GM21576 (cell line): Measurements from ENCODE around the gene PPIG.
"Not testable (repeated sequence)": the region's sequence is repeated elsewhere in the genome, so short reads cannot be mapped to it uniquely, and the experiment has no call there.

Experiments used
- ATAC-seq: cut with Tn5 transposase; IDR thresholded peaks from one replicate; pipeline ENCODE4 v1.9.1; 2021; ENCODE audit warnings: mild to moderate bottlenecking, moderate library complexity; ENCODE audit not compliant: unreplicated experiment

PPIG gene

DNA sequence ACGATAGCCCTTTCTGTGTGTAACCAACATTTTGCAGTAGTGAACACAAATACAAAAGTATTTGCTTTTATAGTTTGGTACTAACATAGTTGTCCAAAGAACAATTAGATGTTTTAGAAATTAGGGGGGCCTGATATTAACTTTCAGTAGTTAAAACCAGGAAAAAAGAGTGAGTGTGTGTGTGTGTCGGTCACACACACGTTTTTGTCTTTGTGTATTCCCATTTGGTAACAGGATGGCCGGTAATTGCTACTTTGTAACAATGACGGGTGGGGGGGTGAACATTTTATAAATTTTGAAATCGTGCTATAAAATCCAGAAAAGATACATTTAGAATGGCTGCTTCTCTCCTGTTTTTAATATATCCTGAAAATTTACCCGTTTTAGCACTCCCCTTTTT, 1.5 kb downstream of the PPIG start:
- no peak for ATAC-seq

DNA sequence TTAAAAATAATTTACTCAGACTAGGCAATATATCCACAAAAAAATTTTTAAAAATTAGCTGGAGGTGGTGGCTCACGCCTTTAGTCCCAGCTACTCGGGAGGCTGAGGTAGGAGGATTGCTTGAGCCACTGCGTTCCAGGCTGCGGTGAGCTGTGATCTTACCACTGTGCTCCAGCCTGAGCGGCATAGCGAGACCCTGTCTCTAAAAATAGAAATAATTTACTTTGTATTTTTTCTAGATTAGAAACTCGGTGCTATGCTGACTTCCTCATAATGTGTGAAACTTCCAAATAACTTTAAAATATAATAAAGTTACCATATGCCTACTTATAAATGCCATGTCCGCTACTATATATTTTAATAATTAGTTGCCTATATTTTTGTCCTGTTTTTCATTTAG, 6.7 kb downstream of the PPIG start:
- no peak for ATAC-seq

DNA sequence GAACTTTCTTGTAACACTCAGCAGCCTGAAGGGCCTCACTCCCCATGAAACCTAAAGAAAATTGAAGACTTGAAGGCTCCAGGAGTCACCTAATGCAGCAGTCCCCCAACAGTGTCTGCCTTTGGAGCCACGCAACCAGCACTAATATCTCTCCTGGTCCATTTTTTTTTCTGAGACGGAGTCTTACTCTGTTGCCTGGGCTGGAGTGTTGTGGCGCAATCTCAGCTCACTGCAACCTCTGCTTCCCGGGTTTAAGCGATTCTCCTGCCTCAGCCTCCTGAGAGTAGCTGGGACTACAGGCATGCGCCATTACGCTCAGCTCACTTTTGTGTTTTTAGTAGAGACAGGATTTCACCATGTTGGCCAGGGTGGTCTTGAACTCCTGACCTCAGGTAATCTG, 12.4 kb downstream of the PPIG start:
- ATAC-seq: not testable (repeated sequence)

DNA sequence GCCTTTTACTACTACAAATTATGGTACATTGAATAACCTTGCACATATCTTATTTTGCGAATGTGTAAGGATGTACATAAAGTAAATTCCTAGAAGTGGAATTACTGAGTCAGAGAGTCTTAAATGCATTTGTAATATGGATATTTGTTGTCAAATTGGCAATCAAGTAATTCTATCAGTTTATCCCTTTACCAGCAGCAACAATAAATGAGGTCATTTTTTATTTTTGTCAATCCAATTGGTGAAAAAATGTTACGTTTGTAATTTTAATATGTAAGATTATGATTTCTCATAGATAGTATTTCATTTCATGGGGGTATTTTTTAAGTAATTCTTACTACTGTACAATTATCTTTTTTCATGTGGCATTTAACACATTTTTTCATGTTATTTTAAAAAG, 14.8 kb downstream of the PPIG start:
- no peak for ATAC-seq

DNA sequence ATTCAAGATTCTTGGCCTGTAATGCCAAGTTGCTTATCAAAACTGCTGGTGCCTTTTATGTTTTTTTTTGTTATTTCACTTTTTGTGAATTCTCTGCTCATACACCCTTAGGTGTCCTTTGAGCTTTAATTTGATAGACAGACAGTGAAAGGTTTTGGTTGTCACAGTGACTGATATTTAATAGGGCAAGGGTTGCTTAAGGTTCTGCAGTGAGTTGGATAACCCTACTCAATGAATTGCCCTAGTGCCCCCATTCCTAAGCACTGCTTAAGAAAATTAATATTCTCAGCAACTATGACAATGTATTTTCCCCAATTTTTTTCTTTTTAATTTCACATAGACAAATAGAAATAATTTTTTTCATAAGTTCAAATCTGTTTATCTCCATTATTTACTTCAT, 15.4 kb downstream of the PPIG start:
- ATAC-seq: no peak

DNA sequence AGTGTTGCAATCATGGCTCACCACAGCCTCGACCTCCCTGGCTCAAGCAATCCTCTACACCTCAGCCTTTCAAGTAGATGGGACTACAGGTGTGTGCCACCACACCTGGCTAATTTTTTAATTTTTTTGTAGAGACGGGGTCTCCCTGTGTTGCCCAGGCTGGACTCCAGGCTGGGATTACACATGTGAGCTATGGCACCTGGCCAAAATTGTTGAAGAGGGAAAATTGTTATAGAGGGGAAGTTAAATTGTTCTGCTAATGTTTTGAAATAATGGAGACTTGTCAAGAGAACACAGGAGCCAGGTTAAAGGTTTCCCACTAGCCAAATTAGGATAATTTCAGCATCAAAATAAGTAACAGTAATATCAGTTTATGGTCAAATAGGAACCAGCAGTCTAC, 25.1 kb downstream of the PPIG start:
- ATAC-seq: no peak

DNA sequence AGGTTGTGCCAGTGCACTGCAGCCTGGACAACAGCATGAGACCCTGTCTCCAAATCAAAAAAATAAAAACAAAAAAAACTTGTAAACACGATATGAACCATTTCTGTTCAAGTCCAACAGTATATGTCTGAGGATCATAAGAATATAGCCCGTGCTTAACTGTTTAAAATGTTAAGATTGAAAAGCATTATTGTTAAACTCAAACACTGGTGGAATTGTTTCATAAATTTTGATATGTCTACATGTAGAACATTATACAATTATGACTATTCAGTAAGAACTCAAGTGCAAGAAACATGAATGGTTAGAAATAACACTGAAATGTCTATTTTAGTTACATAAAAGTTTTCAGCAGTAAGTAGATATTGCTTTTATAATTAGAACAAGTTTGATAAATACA, 29.7 kb downstream of the PPIG start:
- ATAC-seq: no peak

DNA sequence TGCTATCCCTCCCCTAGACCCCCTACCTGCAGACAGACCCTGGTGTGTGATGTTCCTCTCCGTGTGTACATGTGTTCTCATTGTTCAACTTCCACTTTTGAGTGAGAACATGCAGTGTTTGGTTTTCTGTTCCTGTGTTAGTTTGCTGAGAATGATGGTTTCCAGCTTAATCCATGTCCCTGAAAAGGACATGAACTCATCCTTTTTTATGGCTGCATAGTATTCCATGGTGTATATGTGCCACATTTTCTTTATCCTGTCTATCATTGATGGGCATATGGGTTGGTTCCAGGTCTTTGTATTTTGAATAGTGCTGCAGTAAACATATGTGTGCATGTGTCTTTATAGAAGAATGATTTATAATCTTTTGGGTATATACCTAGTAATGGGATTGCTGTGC, 31.8 kb downstream of the PPIG start:
- ATAC-seq: not testable (repeated sequence)

DNA sequence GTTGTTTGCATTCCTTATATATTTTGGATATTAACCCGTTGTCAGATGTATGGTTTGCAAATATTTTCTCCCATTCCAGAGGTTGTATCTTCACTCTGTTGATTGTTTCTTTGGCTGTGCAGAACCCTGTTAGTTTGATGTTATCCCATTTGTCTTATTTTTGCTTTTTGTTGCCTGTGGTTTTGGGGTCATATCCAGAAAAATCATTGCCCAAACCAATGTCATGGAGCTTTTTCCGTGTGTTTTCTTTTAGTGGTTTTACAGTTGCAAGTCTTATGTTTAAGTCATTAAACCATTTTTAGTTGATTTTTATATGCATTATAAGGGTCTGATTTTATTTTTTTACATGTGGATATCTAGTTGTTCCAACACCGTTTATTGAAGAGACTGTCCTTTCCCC, 35.8 kb downstream of the PPIG start:
- ATAC-seq: no peak

DNA sequence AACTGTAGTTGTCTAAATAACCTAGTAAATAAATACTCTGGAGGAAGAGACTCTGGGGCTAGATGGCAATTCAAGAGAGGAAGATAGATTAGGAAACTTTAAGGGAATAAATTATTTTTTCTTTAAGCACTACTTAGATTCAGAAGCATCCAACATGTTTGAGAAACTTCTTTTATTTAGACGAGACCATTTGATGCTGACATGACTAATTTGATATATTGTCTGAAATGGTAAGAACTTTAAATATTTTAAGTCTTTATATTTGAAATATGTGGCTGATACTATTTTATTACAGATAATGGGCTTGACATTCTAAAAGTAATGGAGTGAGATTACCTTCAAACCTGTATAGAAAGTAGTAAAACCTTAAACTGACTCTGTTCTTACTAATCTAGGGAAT, 36.4 kb downstream of the PPIG start:
- ATAC-seq: no peak

DNA sequence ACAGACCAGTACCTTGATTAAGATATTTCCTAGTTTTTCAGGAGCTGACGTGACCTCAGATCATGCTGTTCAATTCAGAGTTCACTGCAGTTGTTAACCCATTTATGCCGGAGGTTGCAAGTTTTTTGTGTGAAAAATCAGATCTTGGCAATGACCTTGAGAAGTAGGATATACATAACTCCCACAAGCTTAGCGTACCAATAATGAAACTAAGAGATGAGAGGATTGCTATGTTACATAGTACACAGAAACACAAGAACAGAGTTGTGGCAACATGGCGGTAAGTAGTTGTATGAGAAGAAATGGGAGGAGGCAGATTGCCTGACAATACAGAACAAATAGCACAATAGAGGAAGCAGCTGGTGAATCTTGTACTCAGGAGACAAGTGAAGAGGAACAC, 39.1 kb downstream of the PPIG start:
- ATAC-seq: no peak

DNA sequence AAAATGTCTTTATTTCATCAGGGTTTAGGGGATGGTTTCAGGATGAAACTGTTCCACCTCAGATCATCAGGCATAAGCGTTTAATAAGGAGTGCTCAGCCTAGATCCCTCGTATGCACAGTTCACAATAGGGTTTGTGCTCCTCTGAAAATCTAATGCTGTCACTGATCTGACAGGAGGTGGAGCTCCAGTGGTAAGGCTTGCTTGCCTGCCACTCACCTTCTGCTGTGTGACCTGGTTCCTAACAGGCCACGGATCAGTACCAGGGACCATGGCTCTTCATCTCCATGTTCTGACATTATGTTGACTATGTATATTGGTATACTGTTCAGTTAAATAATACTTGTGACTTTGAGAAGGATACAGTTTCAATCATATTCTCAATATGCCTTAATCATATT, 41.6 kb downstream of the PPIG start:
- ATAC-seq: no peak

DNA sequence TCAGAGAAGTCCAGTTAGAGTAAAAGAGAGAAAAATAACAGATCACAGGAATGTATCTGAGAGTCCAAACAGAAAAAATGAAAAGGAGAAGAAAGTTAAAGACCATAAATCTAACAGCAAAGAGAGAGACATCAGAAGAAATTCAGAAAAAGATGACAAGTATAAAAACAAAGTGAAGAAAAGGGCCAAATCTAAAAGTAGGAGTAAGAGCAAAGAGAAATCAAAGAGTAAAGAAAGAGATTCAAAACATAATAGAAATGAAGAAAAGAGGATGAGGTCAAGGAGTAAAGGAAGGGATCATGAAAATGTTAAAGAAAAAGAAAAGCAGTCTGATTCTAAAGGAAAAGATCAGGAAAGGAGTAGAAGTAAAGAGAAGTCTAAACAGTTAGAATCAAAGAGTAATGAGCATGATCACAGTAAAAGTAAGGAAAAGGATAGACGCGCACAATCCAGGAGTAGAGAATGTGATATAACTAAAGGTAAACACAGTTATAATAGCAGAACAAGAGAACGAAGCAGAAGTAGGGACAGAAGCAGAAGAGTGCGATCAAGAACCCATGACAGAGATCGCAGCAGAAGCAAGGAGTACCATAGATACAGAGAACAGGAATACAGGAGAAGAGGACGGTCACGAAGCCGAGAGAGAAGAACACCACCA, 52.4 kb downstream of the PPIG start:
- no peak for ATAC-seq

DNA sequence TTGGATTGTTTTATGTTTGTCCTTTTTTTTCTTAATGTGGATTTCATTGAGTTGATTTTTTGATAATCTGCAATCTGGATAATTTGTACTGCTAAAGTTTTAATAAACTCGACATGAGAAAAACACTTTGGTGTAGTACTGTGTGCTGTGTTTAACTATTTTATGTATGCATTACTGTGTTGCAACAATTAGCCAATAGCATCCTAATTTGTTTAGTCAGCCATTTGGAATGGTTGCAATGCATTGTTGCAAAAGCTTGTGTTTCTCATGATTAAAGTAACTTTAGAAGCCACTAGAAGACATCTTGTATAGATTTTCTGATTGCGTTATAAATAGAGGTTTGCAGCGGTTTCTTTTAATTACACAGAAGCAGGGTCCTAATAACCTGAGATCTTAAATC, 53.5 kb downstream of the PPIG start:
- ATAC-seq: no peak

DNA sequence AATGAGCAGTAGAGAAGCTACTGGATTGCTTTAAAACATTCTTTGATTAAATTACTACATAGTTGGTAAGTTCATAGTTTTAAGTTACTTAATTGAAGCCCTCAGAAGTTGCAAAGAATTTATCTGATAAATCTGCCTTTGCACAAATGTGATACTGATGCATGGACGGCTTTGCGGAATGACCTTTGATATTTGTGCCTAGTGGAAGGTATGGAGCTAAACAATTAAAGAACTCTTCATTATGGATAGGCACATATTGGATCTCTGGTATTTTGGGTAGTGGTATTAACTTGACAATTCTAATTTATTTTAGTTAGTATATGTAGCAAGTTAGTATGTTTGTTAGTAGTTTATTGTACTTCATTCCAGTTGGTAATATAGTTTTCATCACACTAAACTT, 56.0 kb downstream of the PPIG start:
- ATAC-seq: no peak

DNA sequence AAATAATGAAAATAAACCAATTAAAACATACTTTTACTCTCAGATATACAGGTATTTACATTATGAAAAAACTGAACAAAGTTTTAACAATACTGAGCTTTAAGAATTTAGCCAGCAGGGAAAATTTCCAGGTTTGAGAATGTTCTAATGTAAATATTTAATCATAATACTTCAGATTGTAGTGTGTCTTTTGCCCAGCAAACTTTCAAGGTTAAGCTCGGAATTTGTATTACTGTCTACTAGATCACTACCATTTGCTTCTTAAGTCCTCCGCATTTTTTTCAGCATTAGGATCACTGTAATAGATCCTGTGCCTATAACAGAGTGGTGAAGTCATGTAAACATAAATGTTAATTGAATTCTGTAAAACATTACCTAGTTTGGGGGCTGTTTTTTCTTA, 57.3 kb downstream of the PPIG start:
- ATAC-seq: no peak

DNA sequence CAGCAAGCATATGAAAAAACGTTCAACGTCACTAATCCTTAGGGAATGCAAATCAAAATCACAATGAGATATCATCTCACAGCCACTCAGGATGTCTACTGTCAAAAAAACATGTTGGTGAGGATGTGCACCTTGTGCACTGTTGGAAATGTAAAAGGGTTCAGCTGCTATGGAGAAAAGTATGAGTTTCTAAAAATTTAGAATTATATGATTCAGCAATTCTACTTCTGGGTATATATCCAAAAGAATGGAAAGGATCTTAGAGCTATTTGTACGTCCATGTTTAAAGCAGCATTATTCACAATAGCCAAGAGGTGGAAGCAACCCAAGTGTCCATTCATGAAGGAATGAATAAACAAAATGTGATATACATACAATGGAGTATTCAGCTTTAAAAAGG, 60.0 kb downstream of the PPIG start:
- ATAC-seq: no peak

DNA sequence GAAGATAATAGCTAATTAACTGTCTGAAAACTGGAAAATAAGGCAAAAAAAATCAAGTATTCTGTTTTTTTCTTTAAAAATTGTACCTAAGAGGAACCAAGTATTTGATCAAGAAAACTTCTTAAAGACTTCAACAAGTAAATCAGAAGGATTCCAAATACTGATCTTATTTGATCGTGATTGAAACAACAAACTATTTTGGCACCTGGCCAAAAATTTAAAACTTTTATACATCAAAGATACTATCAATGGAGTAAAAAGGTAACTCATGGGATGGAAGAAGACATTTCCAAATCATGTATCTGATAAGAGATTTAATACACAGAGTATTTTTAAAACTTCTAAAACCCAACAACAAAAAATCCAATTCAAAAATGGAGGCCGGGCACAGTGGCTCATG, 63.3 kb downstream of the PPIG start:
- ATAC-seq: no peak

DNA sequence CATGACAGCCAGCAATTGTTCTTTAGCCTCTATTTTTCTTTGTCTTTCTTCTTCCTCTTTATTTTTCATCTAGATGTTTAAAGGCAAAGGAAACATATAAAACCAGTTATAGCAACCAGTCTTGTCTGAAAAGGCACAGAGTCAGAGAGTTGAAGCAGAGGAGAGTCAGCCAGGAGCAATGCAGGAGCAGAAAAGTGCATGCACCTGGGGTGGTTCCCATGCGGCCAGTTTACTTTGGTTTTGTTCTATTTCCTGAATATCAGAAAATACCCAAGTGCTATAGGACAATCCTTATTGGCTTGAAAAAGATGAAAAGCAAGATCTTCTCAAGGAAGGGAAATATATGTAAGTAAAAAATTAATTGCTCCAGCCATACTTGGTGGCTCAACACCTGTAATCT, 65.1 kb downstream of the PPIG start:
- no peak for ATAC-seq

DNA sequence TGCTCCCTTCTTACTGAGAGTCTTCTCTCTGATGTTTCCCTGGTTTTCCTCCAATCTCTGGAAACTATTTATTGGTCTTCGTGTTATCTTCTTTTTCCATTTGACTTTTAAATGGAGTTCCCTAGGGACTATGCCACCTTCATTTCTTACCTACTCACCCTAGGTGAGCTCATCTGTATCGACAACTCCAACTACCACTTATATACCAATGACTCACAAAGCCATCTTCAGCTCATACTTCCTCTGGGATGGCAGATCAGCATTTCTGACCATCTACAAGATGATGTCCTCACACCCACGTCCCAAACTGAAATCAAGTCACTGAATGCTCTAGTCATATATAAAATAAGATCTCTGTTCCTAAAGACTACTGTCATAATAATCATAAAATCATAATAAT, 69.5 kb downstream of the PPIG start:
- no peak for ATAC-seq

DNA sequence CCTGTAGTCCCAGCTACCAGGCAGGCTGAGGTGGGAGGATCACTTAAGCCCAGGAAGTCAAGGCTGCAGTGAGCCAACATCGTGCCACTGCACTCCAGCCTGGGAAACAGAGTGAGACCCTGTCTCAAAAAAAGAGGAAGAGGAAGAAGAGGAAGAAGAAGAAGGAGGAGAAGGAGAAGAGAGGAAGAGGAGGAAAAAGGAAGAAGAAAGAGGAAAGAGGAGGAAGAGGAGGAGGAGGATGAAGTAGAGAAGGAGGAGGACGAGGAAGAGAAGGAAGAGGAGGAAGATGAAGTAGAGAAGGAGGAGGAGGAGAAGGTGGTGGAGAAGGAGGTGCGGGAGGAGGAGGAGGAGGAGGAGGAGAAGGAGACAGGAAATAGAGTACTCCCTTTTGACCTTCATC, 72.0 kb downstream of the PPIG start:
- no peak for ATAC-seq

DNA sequence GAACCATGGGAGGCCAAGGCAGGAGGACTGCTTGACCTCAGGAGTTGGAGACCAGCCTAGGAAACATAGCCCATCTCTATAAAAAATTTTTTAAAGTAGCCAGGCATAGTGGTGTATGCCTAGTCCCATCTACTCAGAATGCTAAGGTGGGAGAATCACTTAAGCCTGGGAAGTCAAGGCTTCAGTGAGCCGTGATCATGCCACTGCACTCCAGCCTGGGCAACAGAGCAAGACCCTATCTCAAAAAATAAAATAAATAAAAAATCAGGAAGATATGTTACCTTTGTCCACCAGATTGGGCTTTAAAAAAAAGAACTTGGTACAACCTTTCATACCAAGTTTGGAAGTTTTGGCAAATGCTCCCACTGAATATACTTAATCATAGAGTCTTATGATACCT, 74.7 kb downstream of the PPIG start:
- no peak for ATAC-seq

DNA sequence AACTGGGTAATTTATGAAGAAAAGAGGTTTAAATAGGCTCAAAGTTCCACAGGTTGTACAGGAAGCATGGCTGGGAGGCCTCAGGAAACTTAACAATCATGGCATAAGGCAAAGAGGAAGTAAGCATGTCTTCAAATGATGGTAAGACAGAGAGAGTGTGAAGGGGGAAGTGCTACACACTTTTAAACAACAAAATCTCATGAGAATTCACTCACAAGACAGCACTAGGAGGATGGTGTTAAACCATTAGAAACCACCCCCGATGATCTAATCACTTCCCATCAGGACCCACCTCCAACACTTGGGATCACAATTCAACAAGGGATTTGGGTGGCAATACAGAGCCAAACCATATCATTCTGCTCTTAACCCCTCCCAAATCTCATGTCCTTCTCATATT, 75.2 kb downstream of the PPIG start:
- ATAC-seq: no peak

DNA sequence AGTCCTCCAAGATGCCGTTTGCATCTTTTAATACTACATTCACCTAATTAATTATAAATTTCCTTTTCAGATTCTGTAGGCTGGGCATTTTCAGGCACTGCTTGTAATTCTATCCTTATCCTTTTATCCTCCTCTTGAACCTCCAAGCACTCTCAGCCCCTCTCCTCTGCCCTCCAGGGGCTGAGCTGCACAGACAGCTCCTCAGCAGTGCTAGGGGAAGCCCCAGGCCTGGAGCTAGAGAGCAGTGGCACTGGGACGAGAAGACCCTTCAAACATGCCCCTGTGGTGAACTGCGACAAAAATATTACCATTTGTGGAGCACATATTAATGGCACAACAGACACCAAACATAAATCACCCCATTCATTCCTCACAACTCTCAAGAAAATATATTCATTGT, 77.1 kb downstream of the PPIG start:
- no peak for ATAC-seq
